KMS-11 (cell line): Measurements from ENCODE around the gene THAP11.

Experiments
- H2AFZ ChIP-seq: fragments of 200-600 bp; sonication (generic); 2 replicates; pipeline ENCODE4 v1.6.1; 2016; ENCODE audit warnings: antibody characterized with exemption, mixed run types, low read depth
- H3K27ac ChIP-seq: fragments of 200-600 bp; sonication (generic); 2 replicates; pipeline ENCODE4 v1.6.1; 2016; ENCODE audit warnings: mild to moderate bottlenecking, mixed run types
- H3K27me3 ChIP-seq: fragments of 200-600 bp; sonication (generic); 2 replicates; pipeline ENCODE4 v1.6.1; 2017; ENCODE audit warnings: mild to moderate bottlenecking, low read depth, mixed run types, moderate library complexity; ENCODE audit not compliant: insufficient read depth
- H3K36me3 ChIP-seq: fragments of 200-600 bp; sonication (generic); 2 replicates; pipeline ENCODE4 v1.6.1; 2017; ENCODE audit warnings: mild to moderate bottlenecking, mixed run types; ENCODE audit not compliant: insufficient read depth
- H3K4me1 ChIP-seq: fragments of 200-600 bp; sonication (generic); 2 replicates; pipeline ENCODE4 v1.6.1; 2016; ENCODE audit warnings: mild to moderate bottlenecking, low read depth, mixed run types; ENCODE audit not compliant: poor library complexity, severe bottlenecking
- H3K4me2 ChIP-seq: fragments of 200-600 bp; sonication (generic); 2 replicates; pipeline ENCODE4 v1.7.0; 2016; ENCODE audit warnings: mild to moderate bottlenecking, mixed run types
- H3K4me3 ChIP-seq: fragments of 200-600 bp; sonication (generic); IDR thresholded peaks from 2 replicates; pipeline ENCODE4 v1.6.1; 2017; ENCODE audit warnings: low read depth, low read length, mixed read lengths; ENCODE audit not compliant: insufficient read depth
- H3K79me2 ChIP-seq: fragments of 200-600 bp; sonication (generic); 2 replicates; pipeline ENCODE4 v1.6.1; 2016; ENCODE audit warnings: low read depth, mixed run types; ENCODE audit not compliant: insufficient read depth
- H3K9ac ChIP-seq: fragments of 200-600 bp; sonication (generic); 2 replicates; pipeline ENCODE4 v1.6.1; 2016; ENCODE audit warnings: mild to moderate bottlenecking, mixed run types
- H4K20me1 ChIP-seq: fragments of 200-600 bp; sonication (generic); 2 replicates; pipeline ENCODE4 v1.6.1; 2016; ENCODE audit warnings: mild to moderate bottlenecking, mixed run types; ENCODE audit not compliant: insufficient read depth
- TF ChIP-seq, protein P1 (sequence below): fragments of 200-600 bp; sonication (generic); conservative IDR thresholded peaks from 2 replicates; pipeline ENCODE4 v1.6.1; 2017; ENCODE audit warnings: low read depth, mild to moderate bottlenecking, antibody characterized with exemption, low read length, moderate library complexity, mixed read lengths

Gene THAP11

DNA sequence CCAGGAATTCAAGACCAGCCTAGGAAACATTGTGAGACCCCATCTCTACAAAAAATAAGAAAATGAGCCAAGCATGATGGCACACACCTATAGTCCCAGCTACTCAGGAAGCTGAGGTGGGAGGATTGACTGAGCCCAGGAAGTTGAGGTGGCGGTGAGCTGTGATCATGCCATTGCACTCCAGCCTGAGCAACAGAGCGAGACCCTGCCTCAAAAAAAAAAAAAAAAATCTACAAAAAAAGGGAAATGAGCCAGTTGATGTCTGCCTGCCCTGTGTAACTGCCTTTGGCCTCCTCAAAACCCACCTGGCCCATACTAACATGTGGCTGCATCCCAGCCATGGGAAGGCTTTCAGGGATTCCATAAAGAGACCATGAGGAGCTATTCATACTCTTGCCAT lies 40.2 kb upstream of the THAP11 start:
- Histone ChIP-seq H3K4me2 (no peak overlapping the region), H3K79me2 (peaks cover 62% of the 10 kb centered on the region), H3K27ac (no peak overlapping the region), H2AFZ (no peak overlapping the region), H3K27me3 (no peaks in the 10 kb centered on the region), H3K4me1 (peaks cover 11% of the 10 kb centered on the region), H3K9ac (no peak overlapping the region), H3K4me3 (no peak overlapping the region), H4K20me1 (no peaks in the 10 kb centered on the region), H3K36me3 (0 out of 2 replicates have a peak, but pooled peaks cover 4% of the 10 kb centered on the region)
- TF ChIP-seq, protein P1, sequence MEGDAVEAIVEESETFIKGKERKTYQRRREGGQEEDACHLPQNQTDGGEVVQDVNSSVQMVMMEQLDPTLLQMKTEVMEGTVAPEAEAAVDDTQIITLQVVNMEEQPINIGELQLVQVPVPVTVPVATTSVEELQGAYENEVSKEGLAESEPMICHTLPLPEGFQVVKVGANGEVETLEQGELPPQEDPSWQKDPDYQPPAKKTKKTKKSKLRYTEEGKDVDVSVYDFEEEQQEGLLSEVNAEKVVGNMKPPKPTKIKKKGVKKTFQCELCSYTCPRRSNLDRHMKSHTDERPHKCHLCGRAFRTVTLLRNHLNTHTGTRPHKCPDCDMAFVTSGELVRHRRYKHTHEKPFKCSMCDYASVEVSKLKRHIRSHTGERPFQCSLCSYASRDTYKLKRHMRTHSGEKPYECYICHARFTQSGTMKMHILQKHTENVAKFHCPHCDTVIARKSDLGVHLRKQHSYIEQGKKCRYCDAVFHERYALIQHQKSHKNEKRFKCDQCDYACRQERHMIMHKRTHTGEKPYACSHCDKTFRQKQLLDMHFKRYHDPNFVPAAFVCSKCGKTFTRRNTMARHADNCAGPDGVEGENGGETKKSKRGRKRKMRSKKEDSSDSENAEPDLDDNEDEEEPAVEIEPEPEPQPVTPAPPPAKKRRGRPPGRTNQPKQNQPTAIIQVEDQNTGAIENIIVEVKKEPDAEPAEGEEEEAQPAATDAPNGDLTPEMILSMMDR: no peak

DNA sequence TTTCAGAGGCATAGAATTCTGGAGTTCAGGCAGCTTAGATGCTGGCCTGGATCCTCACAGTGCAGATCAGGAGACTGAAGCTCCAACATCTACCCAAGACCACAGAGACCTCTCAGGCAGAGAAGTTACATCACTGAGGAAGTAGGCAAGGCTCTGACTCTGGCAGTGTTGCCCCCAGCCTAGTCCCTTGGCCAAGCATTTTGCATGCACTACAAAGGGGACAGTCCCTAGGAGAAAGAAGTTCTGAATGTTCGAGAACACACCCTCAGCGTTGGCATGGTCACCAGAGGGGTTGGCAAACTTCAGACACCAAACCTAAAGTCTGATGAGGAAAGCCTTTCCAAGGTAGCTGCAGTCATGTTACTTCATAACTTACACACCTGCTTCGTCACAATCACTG lies 38.2 kb upstream of the THAP11 start:
- H3K4me2 ChIP-seq: no peak overlapping the region; the same call in 1 of the 2 replicates
- no peak overlapping the region for H3K4me3 ChIP-seq
- H3K36me3 ChIP-seq: 0 out of 2 replicates have a peak, but pooled peaks cover 4% of the 10 kb centered on the region
- H3K79me2 ChIP-seq: peaks cover 50% of the 10 kb centered on the region
- no peak overlapping the region for H2AFZ ChIP-seq
- TF ChIP-seq, protein P1: no peak
- peaks cover 18% of the 10 kb centered on the region for H3K4me1 ChIP-seq
- H3K27ac ChIP-seq: no peak overlapping the region
- H3K27me3 ChIP-seq: no peaks in the 10 kb centered on the region
- no peaks in the 10 kb centered on the region for H4K20me1 ChIP-seq
- no peak overlapping the region for H3K9ac ChIP-seq

DNA sequence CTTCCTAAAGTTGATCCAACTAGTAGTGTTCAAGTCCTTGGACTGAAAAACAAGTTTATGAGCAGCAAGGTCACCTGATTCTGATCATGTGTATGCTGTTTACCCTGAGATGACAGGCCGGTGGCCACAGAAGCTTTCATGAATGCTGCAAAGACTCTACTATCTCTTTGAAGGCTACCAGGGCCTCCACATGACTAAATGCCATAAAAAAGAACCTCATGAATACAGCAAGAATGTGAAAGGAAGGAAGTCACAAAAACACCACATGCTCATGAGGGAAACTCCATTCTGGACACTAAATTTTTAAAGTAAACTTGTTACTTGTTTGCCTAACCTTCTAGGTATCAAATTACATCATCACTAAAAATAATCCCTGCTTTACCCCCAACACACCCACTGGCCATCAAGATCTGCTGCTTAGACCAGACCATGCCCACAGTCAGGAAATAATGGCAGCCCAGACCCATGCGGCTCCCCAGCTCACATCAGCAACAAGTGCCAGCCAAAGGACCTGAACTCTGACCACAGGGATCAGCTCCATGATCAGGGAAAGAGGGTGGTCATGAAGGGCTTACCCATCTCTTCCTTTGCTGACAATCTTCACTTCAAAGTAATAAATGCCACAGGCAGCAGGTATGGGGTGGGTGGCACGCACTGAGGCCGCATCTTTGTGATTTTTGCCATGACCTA lies 37.1 kb upstream of the THAP11 start:
- Histone ChIP-seq H4K20me1 (no peaks in the 10 kb centered on the region), H3K27ac (no peak overlapping the region; the same call in 1 of the 2 replicates), H3K4me3 (no peak overlapping the region), H3K4me1 (peaks cover 18% of the 10 kb centered on the region), H3K36me3 (0 out of 2 replicates have a peak, but pooled peaks cover 4% of the 10 kb centered on the region), H3K4me2 (peak overlapping the region; percentile 96), H3K79me2 (peaks cover 49% of the 10 kb centered on the region), H3K9ac (no peak overlapping the region; the same call in 1 of the 2 replicates), H2AFZ (no peak overlapping the region), H3K27me3 (no peaks in the 10 kb centered on the region)
- TF ChIP-seq, protein P1: no peak

DNA sequence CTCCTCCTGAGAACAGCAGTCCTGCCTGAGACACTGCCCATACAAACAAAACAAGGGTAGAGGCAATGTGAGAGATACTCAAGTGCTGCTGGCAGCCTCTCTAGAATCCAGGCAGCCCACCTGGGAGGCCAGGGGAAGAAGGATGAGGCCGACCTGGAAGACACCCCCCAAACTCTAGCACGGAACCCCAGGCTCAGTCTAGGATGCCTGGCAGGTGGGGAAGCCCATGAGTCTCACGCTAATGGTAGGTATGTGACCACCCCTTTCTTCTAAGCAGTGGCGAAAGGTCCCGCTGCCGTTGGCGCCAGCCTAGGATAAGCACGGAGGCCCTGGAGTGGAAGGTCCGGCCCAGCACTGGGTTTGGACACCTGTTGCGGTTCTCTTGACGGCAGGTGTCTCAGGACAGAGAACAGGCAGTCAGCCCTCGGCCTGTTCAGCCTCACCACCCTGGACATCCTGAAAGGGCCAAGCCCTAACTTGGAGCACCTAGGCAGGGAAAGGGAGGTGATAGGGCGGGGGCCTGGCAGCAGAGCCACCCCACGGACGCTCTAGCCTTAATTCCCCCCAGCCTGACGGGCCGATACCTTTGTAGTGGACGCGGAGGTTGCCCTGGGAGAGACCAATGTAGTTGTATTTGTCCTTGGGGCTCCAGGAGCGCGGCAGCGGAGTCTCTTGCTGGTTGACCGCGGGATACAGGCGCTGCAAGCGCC lies 36.2 kb upstream of the THAP11 start:
- Histone ChIP-seq H3K4me1 (peaks cover 18% of the 10 kb centered on the region), H3K27me3 (no peaks in the 10 kb centered on the region), H3K9ac (peak overlapping the region; percentile 75), H3K4me2 (peak overlapping the region; percentile 96), H4K20me1 (no peaks in the 10 kb centered on the region), H2AFZ (peak overlapping the region; percentile 81; the same call in 1 of the 2 replicates), H3K36me3 (0 out of 2 replicates have a peak, but pooled peaks cover 4% of the 10 kb centered on the region), H3K27ac (peak overlapping the region; percentile 35), H3K79me2 (peaks cover 49% of the 10 kb centered on the region), H3K4me3 (no peak overlapping the region)
- TF ChIP-seq, protein P1: no peak
